HepG2 (cell line): ENCODE measurements around the gene PNMA3. TPM values are rescaled to one million over a fixed set of nuclear protein-coding genes. Genes with fewer than 3 reads are reported as not detected.

Source experiments
- ATAC-seq: fragments of 200-7000 bp; cut with Tn5 transposase; 3 replicates; pipeline ENCODE4 v1.9.1; 2020; ENCODE audit warnings: mild to moderate bottlenecking, moderate library complexity
- BruUV-seq: library from RNA; stranded (reverse); fragments of 400-500 nt; replicated peaks from 2 replicates; lab custom pipeline; 2021; lab: Mats Ljungman, UMichigan
- CTCF ChIA-PET: fragments of 300-600 bp; formaldehyde crosslinking; extraction: SDS; loops from one replicate; lab custom pipeline; 2021; ENCODE audit warnings: low total read pairs, inconsistent platforms, low intra/inter-chr PET ratio; lab: Yijun Ruan, JAX
- POLR2A ChIA-PET: fragments of 350-600 bp; sonication (Branson Sonifier 250); formaldehyde crosslinking; loops from one replicate; lab custom pipeline; 2020; ENCODE audit warnings: antibody characterized with exemption, inconsistent platforms; lab: Yijun Ruan, JAX
- DNase-seq: peaks from one replicate; pipeline ENCODE4 v3.0.0-alpha.2; 2015; ENCODE audit warnings: low spot score
- FAIRE-seq: peaks from 3 replicates; lab custom pipeline; 2011; peaks lifted over from hg19 to GRCh38; lab: Jason Lieb, UNC
- H2AFZ ChIP-seq: one replicate; pipeline ENCODE4 v1.6.1; 2011; ENCODE audit warnings: low read length, inconsistent platforms
- H3K27ac ChIP-seq: fragments of 300-600 bp; 3 replicates; pipeline ENCODE4 v1.8.0; 2011; ENCODE audit warnings: mixed run types, mild to moderate bottlenecking, mixed read lengths, low read length, inconsistent platforms; ENCODE audit not compliant: insufficient read depth; ENCODE audit errors: extremely low read length
- H3K27me3 ChIP-seq, 2 experiments: fragments of 200-600 bp in 1 of 2; 2 replicates in 1 of 2; 3 replicates in 1 of 2; pipeline versions ENCODE4 v1.6.0 to v1.8.0; 2011; ENCODE audit warnings: low read length in 2 of 2, mild to moderate bottlenecking in 2 of 2, moderate library complexity in 2 of 2, inconsistent platforms in 1 of 2; ENCODE audit not compliant: insufficient read depth in 2 of 2, control insufficient read depth in 1 of 2
- H3K36me3 ChIP-seq, 2 experiments: fragments of 200-600 bp in 1 of 2; replicated peaks in 1 of 2; 2 replicates in 1 of 2; 3 replicates in 1 of 2; pipeline versions ENCODE4 v1.5.1 to v1.8.0; 2011; ENCODE audit warnings: low read length in 2 of 2, inconsistent platforms in 1 of 2; ENCODE audit not compliant: insufficient read depth in 2 of 2, control insufficient read depth in 1 of 2
- H3K4me1 ChIP-seq: 2 replicates; pipeline ENCODE4 v1.5.1; 2012; ENCODE audit warnings: low read length, inconsistent platforms; ENCODE audit not compliant: insufficient read depth
- H3K4me2 ChIP-seq: 2 replicates; pipeline ENCODE4 v1.6.0; 2011; ENCODE audit warnings: low read depth, low read length, inconsistent platforms
- H3K4me3 ChIP-seq, 3 experiments: fragments of 200-600 bp in 1 of 3; sonication (generic), shearing (Covaris generic) in 1 of 3; replicated peaks in 1 of 3; 2 replicates each; pipeline ENCODE4 v1.5.1; 2011 to 2016; ENCODE audit warnings: low read length in 3 of 3, inconsistent platforms in 2 of 3, low read depth in 2 of 3, mild to moderate bottlenecking in 2 of 3, control low read depth in 1 of 3, mixed read lengths in 1 of 3; ENCODE audit not compliant: insufficient read depth in 1 of 3
- H3K79me2 ChIP-seq: one replicate; pipeline ENCODE4 v1.6.1; 2011; ENCODE audit warnings: low read length, inconsistent platforms; ENCODE audit not compliant: insufficient read depth
- H3K9ac ChIP-seq: 2 replicates; pipeline ENCODE4 v1.6.0; 2011; ENCODE audit warnings: mild to moderate bottlenecking, low read depth, low read length, inconsistent platforms; ENCODE audit not compliant: insufficient read depth
- H3K9me3 ChIP-seq: 2 replicates; pipeline ENCODE4 v1.5.1; 2012; ENCODE audit warnings: mild to moderate bottlenecking, low read length
- H4K20me1 ChIP-seq: 2 replicates; pipeline ENCODE4 v1.6.0; 2011; ENCODE audit warnings: inconsistent platforms, mild to moderate bottlenecking, low read length, moderate library complexity; ENCODE audit not compliant: insufficient read depth
- ARNTL ChIP-seq: sonication (generic); formaldehyde crosslinking; IDR thresholded peaks from 2 replicates; pipeline ENCODE4 v1.4.0; 2020; ENCODE audit warnings: mild to moderate bottlenecking, missing genetic modification reagents
- GPN1 ChIP-seq: sonication (generic); formaldehyde crosslinking; IDR thresholded peaks from 2 replicates; pipeline ENCODE4 v1.5.1; 2020; ENCODE audit warnings: missing genetic modification reagents, borderline replicate concordance
- NKX3-1 ChIP-seq: sonication (generic); formaldehyde crosslinking; IDR thresholded peaks from 2 replicates; pipeline ENCODE4 v1.5.0; 2020; ENCODE audit warnings: missing genetic modification reagents
- ZBTB1 ChIP-seq: sonication (generic); formaldehyde crosslinking; IDR thresholded peaks from 2 replicates; pipeline ENCODE4 v1.4.0; 2020; ENCODE audit warnings: missing genetic modification reagents, borderline replicate concordance
- ZBTB38 ChIP-seq: sonication (generic); formaldehyde crosslinking; IDR thresholded peaks from 2 replicates; pipeline ENCODE4 v1.5.1; 2020; ENCODE audit warnings: mild to moderate bottlenecking, missing genetic modification reagents
- ZNF180 ChIP-seq: sonication (generic); formaldehyde crosslinking; IDR thresholded peaks from 2 replicates; pipeline ENCODE4 v1.4.0; 2020; ENCODE audit warnings: low read depth, missing genetic modification reagents, borderline replicate concordance
- WGBS: methylation state at CpG from one replicate; pipeline ENCODE4 v1.1.6; 2017; ENCODE audit warnings: low lambda C conversion rate; 5-methylcytosine and 5-hydroxymethylcytosine counted together
- in situ Hi-C: cut with HindIII; loops from 2 replicates; pipeline ENCODE4 v1.10.0; 2017; ENCODE audit warnings: low pct_unique_long_range_greater_than_20kb; ENCODE audit not compliant: extremely low pct_ligation_motif_present
- intact Hi-C: fragments of 100-400 bp; cut with micrococcal nuclease; formaldehyde crosslinking; loops from one replicate; pipeline ENCODE4 v1.10.0; 2022; ENCODE audit not compliant: unreplicated experiment
- polyA plus RNA-seq, 8 experiments: library from polyadenylated mRNA; depleted of rRNA in 3 of 8; stranded (reverse) in 7 of 8; unstranded in 1 of 8; fragments of >200 nt; fragmentation: Illumina TruSeq in 4 of 8; extraction: Trizol in 4 of 8; gene quantifications; 2 replicates each; pipeline versions ENCODE4 v1.2.1 to v1.2.3, GENCODE V29; 2011 to 2016; ENCODE audit warnings: low read depth in 4 of 8, missing spikeins in 1 of 8, mixed read lengths in 1 of 8; ENCODE audit not compliant: insufficient read depth in 1 of 8
- total RNA-seq, 5 experiments: library from RNA; depleted of rRNA; stranded (reverse); fragments of >200 nt; fragmentation: Illumina TruSeq; extraction: Trizol; gene quantifications; 2 replicates each; pipeline ENCODE4 v1.2.3, GENCODE V29; 2016; ENCODE audit warnings: low read depth in 1 of 5
- TF ChIP-seq, protein P1 (sequence below): sonication (generic); formaldehyde crosslinking; conservative IDR thresholded peaks from 2 replicates; pipeline ENCODE4 v1.8.0; 2022; ENCODE audit warnings: mild to moderate bottlenecking, moderate library complexity, missing genetic modification reagents
- TF ChIP-seq, protein P2 (sequence below): sonication (generic); formaldehyde crosslinking; IDR thresholded peaks from 2 replicates; pipeline ENCODE4 v1.4.0; 2020; ENCODE audit warnings: mild to moderate bottlenecking, missing genetic modification reagents
- TF ChIP-seq, protein P3 (sequence below): sonication (generic); formaldehyde crosslinking; IDR thresholded peaks from 2 replicates; pipeline ENCODE4 v1.5.0; 2020; ENCODE audit warnings: mild to moderate bottlenecking, missing genetic modification reagents
- TF ChIP-seq, protein P4 (sequence below): sonication (generic); formaldehyde crosslinking; IDR thresholded peaks from 2 replicates; pipeline ENCODE4 v1.8.1; 2022; ENCODE audit warnings: low read depth, mild to moderate bottlenecking, missing genetic modification reagents

The PNMA3 gene
- total and polyA plus RNA-seq, 2 of the 13 experiments (the other 11 are each of a cell fraction or from before 2014, with no cell fraction given), result not detected

DNA sequence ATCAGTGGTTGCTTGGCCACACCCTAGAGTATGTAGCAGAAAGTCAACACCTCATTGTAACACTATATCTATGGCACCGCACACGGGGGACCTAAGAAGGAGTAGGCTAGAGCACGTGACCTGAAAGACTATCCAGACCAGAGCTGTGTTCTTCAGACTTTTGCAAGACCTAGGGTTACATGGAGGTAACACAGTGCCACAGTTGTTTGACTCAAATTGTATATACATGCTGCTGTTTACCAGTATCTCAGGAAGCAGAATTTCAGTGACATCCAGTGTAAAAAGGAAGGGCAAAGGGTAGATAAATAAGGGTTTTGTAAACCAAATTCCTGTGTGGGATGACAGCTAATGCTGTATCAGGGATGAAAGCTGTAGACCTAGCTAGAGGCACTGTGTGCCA is 46.1 kb downstream of the PNMA3 start:
- H3K4me1 ChIP-seq, result peaks cover 28% of the 10 kb centered on the region
- H3K9ac ChIP-seq, result peak overlapping the region; percentile 54; the same call in 1 of the 2 replicates
- CTCF ChIA-PET, result no interaction called here
- H3K4me3 ChIP-seq, result no peak overlapping the region
- H2AFZ ChIP-seq, result no peak overlapping the region
- no peaks in the 10 kb centered on the region for H3K27me3 ChIP-seq
- peak overlapping the region; percentile 82 for H3K27ac ChIP-seq
- no peaks in the 10 kb centered on the region for H3K36me3 ChIP-seq
- no peak for FAIRE-seq
- intact Hi-C loops, result no loop called here
- POLR2A ChIA-PET, result interaction anchor here (1.0 kb wide), 1 partner anchor 39 kb away, joined by 4 read pairs; no protein-coding TSS in a partner anchor
- peak; percentile 65 for DNase-seq
- no peaks in the 10 kb centered on the region for H4K20me1 ChIP-seq
- no TSS peak for BruUV-seq
- H3K4me2 ChIP-seq, result peak overlapping the region; percentile 57
- ATAC-seq, result peak; percentile 94
- 0% methylated on average over 3 of the region's 3 CpGs for WGBS
- in situ Hi-C loops, result no loop called here
- H3K79me2 ChIP-seq, result no peaks in the 10 kb centered on the region
- H3K9me3 ChIP-seq, result peaks cover 5% of the 10 kb centered on the region; the same call in 1 of the 2 replicates
- TF ChIP-seq, protein P1, sequence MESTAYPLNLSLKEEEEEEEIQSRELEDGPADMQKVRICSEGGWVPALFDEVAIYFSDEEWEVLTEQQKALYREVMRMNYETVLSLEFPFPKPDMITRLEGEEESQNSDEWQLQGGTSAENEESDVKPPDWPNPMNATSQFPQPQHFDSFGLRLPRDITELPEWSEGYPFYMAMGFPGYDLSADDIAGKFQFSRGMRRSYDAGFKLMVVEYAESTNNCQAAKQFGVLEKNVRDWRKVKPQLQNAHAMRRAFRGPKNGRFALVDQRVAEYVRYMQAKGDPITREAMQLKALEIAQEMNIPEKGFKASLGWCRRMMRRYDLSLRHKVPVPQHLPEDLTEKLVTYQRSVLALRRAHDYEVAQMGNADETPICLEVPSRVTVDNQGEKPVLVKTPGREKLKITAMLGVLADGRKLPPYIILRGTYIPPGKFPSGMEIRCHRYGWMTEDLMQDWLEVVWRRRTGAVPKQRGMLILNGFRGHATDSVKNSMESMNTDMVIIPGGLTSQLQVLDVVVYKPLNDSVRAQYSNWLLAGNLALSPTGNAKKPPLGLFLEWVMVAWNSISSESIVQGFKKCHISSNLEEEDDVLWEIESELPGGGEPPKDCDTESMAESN (CRISPR knock-in tag), result no peak
- TF ChIP-seq, protein P2, sequence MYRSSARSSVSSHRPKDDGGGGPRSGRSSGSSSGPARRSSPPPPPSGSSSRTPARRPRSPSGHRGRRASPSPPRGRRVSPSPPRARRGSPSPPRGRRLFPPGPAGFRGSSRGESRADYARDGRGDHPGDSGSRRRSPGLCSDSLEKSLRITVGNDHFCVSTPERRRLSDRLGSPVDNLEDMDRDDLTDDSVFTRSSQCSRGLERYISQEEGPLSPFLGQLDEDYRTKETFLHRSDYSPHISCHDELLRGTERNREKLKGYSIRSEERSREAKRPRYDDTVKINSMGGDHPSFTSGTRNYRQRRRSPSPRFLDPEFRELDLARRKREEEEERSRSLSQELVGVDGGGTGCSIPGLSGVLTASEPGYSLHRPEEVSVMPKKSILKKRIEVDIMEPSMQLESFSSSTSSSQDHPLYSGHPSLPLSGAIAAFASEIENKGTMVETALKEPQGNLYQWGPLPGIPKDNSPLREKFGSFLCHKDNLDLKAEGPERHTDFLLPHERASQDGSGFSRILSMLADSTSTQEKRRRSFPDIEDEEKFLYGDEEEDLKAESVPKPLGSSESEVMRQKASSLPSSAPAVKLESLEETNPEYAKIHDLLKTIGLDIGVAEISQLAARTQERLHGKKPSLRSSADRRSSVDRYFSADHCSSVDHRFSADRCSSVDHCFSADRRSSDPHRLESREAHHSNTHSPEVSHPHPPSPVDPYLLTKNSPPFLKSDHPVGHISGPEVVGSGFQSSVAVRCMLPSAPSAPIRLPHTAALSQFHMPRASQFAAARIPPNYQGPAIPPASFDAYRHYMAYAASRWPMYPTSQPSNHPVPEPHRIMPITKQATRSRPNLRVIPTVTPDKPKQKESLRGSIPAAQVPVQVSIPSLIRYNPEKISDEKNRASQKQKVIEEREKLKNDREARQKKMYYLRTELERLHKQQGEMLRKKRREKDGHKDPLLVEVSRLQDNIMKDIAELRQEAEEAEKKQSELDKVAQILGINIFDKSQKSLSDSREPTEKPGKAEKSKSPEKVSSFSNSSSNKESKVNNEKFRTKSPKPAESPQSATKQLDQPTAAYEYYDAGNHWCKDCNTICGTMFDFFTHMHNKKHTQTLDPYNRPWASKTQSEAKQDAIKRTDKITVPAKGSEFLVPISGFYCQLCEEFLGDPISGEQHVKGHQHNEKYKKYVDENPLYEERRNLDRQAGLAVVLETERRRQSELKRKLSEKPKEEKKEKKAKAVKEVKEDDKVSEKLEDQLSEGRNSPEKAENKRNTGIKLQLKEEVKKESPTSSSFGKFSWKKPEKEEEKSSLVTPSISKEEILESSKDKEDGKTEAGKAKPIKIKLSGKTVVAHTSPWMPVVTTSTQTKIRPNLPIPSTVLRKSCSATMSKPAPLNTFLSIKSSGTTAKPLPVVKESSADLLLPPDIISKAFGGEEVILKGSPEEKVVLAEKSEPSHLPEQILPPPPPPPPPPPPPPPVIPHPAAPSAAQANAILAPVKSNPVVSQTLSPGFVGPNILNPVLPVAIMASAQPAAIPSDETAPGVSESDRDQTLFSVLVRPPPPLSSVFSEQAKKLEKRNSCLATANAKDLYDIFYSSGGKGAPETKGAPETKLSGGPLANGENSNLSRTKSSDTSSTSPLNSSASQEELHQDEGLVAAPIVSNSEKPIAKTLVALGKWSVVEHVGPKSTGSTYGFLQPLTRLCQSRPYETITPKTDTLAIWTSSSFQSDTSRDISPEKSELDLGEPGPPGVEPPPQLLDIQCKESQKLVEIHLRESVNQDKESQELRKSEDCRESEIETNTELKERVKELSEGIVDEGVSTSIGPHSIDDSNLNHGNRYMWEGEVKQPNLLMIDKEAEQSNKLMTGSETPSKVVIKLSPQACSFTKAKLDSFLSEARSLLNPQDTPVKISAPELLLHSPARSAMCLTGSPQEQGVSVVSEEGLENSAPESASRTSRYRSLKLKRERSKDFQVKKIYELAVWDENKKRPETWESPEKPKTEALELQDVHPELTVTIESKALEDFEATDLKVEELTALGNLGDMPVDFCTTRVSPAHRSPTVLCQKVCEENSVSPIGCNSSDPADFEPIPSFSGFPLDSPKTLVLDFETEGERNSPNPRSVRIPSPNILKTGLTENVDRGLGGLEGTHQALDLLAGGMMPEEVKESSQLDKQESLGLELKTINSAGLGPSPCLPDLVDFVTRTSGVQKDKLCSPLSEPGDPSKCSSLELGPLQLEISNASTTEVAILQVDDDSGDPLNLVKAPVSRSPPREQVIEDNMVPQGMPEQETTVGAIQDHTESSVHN (CRISPR knock-in tag), result no peak
- TF ChIP-seq ARNTL (CRISPR knock-in tag), result peak; percentile 59
- TF ChIP-seq NKX3-1 (CRISPR knock-in tag), result no peak
- TF ChIP-seq, protein P3, sequence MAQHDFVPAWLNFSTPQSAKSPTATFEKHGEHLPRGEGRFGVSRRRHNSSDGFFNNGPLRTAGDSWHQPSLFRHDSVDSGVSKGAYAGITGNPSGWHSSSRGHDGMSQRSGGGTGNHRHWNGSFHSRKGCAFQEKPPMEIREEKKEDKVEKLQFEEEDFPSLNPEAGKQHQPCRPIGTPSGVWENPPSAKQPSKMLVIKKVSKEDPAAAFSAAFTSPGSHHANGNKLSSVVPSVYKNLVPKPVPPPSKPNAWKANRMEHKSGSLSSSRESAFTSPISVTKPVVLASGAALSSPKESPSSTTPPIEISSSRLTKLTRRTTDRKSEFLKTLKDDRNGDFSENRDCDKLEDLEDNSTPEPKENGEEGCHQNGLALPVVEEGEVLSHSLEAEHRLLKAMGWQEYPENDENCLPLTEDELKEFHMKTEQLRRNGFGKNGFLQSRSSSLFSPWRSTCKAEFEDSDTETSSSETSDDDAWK, result no peak
- no peak for TF ChIP-seq ZNF180 (CRISPR knock-in tag)
- TF ChIP-seq, protein P4, sequence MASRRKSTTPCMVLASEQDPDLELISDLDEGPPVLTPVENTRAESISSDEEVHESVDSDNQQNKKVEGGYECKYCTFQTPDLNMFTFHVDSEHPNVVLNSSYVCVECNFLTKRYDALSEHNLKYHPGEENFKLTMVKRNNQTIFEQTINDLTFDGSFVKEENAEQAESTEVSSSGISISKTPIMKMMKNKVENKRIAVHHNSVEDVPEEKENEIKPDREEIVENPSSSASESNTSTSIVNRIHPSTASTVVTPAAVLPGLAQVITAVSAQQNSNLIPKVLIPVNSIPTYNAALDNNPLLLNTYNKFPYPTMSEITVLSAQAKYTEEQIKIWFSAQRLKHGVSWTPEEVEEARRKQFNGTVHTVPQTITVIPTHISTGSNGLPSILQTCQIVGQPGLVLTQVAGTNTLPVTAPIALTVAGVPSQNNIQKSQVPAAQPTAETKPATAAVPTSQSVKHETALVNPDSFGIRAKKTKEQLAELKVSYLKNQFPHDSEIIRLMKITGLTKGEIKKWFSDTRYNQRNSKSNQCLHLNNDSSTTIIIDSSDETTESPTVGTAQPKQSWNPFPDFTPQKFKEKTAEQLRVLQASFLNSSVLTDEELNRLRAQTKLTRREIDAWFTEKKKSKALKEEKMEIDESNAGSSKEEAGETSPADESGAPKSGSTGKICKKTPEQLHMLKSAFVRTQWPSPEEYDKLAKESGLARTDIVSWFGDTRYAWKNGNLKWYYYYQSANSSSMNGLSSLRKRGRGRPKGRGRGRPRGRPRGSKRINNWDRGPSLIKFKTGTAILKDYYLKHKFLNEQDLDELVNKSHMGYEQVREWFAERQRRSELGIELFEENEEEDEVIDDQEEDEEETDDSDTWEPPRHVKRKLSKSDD (CRISPR knock-in tag), result no peak
- TF ChIP-seq ZBTB38 (CRISPR knock-in tag), result no peak
- no peak for TF ChIP-seq ZBTB1 (CRISPR knock-in tag)
- TF ChIP-seq GPN1 (CRISPR knock-in tag), result no peak
